NCI-H2029 (cell line): ENCODE measurements around the gene UTP3.
A peak's percentile ranks its signal among the peaks of the same experiment; 100 is the strongest.
"Not testable (repeated sequence)": the region's sequence is repeated elsewhere in the genome, so short reads cannot be mapped to it uniquely, and the experiment has no call there.

Experiments used
- DNase-seq: peaks from one replicate; lab custom pipeline; 2025; lab: John Stamatoyannopoulos, UW

The UTP3 gene

DNA sequence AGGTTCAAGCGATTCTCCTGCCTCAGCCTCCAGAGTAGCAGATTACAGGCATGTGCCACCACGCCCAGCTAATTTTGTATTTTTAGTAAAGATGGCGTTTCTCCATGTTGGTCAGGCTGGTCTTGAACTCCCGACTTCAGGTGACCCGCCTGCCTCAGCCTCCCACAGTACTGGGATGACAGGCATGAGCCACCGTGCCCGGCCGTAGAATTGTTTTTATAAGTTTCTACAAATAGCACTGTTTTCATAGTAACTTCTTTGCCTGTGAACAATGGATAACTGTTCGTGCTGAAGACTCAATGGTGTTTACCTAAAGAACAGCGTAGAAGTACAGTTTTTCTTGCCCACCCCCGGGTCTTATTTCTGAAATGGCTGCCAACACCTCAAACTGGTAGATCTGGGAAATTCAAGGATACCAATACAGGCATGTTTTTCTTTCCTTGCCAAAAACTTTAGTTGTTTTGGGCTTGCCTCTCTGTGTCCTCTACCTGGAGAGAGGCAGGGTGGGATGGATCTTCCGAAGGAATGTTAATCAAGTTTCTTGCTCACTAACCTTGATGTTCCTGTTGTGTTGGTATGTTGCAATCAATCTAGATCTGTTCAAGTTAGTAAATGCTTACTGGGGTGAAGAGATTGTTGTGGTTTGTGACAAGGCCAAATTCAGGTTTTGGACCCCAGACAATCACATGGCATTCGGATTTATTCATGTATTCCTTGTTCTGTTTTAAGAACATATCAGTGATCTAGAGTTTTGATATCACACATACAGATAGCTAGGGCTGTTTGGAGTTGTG, 30.7 kb downstream of the UTP3 start:
- no peak for DNase-seq

DNA sequence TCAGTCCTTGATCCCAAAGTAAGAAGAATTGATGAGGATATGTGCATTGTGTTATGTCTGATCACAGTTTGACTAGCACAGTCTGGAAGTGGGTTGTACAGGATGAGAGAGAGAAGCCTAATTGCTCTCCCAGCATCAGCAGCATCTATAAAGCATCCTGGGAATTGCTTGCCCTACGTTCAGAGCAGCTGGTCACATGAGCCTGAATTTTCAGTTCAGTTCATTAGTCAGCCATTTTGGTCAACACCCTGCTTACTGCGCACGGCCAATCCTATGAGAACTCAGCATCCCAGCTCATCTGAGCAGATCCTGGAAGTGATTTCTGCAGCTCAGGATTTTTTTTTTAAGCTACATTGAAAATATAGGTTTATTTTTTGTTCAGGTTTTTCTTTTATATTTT, 33.4 kb downstream of the UTP3 start, which contains the start of gene RUFY3:
TSS of gene RUFY3 (plus strand) at position 218 of the 400 bp plus-strand sequence. CDS start 610 bp downstream, outside the sequence.
- DNase-seq = no peak

DNA sequence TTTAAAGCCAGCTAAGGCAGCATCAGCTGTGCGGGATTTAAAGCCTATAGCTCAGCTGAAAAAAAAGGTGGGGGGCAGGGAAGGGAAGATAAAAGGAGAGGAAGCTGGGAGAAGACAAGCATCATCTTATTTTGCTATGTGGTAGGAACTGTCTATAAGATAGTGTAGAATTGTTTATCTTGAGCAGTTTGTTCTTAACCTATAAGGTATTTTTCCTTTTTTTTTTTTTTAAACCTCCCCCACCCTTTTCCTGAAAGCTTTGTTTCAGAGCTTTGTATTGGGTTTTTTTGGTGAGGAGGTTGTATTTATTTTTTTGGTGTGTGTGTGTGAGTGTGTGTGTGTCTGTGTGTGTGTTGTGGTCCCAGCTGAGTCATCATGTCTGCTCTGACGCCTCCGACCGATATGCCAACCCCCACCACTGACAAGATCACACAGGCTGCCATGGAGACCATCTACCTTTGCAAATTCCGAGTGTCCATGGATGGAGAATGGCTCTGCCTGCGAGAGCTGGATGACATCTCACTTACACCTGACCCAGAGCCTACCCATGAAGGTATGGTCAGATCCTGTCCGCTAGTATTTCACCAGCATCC, 34.0 kb downstream of the UTP3 start:
- DNase-seq = no peak

DNA sequence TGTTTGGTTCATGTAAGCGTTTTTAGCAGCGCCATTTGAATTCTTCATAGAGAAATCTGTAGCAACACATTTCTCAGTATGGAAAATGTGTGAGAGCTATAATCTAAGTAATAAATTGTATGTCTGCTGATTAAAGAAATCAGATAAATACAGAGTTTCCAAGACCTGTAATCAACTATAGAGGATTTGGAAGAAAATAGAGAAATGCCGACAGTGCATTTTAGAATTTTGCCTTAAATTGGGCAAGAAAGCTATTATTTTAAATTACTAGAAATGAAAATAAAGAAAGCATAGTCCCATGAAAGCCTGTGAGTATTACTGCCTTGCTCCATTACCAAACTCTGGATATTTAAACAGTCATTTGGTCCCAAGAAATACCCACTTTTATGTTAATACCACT, 36.1 kb downstream of the UTP3 start:
- DNase-seq = no peak

DNA sequence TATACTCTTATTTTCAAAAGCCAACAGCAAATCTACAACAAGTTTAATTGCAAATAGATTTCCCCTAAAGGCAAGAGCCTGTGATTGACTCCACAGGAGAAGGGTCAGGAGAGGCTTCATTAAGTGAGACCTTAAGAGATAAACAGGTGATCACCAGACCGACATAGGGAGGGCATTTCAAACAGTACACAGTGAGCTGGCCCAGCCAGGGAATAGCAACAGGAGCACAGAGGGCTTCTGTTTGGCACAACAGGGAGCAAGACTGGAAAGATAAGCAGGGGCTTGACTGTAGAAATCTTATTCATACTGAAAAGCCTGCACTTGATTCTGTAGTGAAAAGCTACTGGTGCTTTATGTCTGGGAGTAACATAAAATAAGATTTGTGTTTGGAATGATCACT, 37.3 kb downstream of the UTP3 start:
- DNase-seq = no peak

DNA sequence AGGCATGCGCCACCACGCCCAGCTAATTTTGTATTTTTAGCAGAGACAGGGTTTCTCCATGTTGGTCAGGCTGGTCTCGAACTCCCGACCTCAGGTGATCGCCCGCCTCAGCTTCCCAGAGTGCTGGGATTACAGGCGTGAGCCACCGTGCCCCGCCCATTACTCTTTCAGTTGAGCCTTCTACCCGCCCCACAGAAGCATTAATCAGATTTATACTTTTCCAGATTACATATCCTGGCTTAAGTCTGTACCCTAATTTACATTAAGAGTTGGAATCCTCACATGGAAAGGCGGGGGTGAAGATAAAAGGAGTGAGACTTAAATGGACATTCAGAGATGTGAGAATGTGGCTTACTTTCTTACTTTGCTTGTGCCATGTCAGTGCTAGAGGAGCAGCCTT, 38.2 kb downstream of the UTP3 start:
- not testable (repeated sequence) for DNase-seq

DNA sequence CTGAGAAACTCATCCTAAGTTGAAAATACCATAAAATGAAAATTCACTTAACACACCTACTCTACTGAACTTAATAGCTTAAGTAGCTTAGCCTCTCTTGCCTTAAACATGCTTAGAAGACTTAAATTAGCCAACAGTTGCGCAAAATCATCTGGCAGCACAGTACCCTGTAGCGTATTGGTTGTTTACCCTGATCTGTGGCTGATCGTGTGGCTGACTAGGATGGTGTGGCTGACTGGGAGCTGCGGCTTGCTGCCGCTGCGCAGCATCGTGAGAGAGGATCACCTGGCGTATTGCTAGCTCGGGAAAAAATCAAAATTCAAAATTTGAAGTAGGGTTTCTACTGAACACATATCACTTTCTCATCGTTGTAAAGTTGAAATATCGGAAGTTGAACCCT, 39.8 kb downstream of the UTP3 start:
- DNase-seq = no peak

DNA sequence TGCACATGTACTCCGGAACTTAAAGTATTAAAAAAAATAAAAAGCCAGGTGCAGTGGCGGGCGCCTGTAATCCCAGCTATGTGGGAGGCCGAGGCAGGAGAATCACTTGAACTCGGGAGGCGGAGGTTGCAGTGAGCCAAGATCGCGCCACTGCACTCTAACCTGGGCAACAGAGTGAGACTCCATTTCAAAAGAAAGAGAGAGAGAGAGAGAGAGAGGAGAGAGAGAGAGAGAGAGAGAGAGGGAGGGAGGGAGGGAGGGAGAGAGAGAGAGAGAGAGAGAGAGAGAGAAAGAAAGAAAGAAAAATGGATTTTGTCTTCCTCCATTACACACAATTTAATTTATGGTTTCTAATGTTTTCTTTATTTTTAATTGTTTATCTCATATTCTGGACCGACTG, 44.5 kb downstream of the UTP3 start:
- DNase-seq = not testable (repeated sequence)

DNA sequence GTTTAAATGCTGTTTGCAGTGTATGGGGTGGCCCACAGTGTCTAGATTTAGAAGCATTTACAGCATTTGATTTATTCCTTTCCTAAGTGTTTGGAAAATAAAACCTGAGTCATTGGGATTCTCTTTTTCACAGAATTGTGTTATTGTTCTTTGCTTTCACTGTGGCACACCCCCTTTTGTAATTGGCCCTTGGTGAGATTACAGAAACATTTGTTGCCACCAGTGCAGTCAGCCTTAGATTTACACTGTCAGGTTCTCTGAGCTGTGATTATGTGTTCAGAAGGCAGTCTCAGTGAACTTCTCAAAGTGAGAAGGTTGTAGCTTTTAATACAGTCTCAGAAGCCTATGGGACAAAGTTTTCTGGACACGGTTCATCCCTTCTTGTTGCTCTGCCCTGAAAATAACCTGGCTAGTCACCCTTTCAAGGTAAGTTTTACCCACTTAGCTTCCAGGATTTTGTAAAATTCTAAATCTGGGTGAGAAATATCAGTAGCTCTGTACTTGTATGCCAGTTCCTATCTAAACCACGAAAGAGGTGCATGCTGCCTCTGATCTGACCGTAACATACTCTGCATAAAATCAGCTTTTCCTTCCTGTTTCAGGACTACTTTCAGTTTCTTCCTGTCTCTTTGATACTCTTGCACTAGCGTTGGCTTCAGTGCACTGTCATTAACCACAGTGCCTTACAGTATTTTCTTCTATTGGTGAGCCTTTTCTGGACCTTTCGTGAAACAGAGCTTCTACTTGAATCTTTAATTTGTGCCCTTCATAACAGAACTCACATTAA, 46.0 kb downstream of the UTP3 start:
- peak; percentile 20 for DNase-seq

DNA sequence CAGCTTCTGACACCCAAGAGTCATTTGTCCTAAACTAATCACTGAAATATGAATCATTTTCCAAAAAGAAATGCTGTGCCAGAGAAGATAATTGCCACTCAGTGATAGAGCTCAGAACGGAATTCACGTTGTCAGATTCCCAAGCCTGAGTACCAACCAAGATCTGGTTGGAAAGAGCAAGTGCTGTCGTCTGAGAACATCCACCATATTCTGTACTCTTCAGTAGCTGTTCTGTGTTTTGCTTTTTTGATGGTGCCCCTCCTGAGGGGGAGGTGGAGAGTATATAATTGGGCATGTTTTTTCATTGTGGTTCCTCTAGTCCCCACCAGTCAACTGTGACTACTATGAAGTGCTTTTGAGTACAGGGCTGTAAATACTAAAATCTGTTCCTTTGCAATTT, 46.6 kb downstream of the UTP3 start:
- no peak for DNase-seq

DNA sequence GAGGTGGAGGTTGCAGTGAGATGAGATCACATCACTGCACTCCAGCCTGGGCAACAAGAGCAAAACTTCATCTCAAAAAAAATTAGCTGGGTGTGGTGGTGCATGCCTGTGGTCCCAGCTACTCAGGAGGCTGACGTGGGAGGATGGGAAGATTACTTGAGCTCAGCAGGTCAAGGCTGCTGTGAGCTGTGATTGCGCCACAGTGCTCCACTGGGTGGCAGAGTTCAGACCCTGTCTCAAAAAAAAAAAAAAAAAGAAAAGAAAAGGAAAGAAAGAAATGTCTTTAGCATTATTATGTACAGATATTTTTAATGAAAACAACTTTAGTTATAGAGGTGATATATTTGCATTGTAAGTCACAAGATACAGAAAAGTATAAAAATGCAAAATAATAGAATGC, 47.6 kb downstream of the UTP3 start:
- DNase-seq = not testable (repeated sequence)

DNA sequence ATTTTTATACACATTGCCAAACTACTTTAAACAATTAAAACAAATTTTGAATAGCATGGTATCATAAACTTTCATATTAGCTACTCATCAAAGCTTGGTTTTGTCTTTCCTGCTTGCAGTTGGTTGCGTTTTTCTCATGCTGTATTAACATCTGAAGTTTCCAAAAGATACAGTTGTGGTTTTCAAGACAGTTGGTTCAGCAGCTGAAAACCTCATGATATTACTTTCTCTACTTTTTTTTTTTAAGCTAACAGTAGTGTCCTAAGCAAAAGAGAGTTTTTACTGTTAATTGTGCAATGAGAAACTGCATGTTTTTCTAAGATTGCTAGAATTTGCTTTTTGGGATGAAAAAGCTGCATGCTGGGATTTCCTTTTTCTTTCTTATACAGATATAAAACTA, 48.7 kb downstream of the UTP3 start:
- DNase-seq = no peak

DNA sequence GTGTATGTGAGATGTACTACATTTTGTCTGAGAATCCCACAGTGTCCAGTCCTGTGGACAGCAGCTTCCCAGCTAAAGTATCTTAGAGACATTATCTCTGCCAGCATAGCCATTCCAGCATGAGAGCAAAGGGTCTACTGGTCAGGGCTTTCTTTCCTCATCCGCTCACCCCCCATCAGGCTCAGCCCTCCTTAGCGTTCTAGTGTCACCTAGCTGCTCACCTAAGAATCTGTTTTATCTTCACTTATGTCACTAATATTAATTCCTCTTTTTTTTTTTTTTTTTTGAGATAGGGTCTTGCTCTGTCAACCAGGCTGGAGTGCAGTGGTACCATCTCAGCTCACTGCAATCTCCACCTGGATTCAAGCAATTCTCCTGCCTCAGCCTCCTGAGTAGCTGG, 49.1 kb downstream of the UTP3 start:
- no peak for DNase-seq

DNA sequence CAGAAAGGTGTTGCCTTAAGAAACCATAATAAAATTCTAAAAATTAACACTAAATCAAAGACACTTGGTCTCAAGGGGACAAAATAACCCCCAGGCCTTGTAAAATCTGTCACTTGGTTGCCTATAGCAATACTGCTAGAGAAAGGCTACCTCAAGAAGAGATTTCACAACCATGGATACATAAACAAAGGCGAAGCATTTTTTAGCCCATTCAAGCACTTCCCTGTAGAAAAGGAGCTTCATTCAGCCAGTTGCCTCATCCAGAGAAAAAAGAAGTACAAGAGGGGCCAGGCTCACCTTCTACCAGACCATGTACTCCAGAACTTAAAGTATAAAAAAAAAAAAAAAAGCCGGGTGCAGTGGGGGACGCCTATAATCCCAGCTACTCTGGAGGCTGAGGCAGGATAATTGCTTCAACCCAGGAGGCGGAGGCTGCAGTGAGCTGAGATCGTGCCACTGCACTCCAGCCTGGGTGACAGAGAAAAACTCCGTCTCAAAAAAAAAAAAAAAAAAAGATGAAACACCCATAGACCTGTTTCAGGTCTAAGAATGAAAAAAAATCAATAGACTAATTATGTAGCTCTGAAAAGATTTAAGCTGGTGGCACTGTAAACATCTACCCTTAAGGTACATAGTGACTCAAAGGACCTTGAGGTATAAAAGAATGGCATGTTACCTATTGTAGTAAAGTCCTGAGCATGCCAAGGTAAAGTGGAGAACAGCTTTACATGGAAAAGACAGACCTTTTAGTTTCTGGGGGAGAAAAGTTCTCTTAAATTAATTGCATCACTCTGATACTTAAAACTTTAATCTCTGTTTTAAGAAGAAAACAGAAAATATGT, 51.4 kb downstream of the UTP3 start:
- DNase-seq = peak; percentile 6
